NB4 (cell line): ENCODE measurements around the gene ZBTB8A.

Experiments used
- CTCF ChIP-seq: IDR thresholded peaks from one replicate; pipeline ENCODE4 v1.5.1; 2012; ENCODE audit warnings: low read depth, low read length
- MAX ChIP-seq: IDR thresholded peaks from 2 replicates; pipeline ENCODE4 v1.6.1; 2011; ENCODE audit warnings: low read depth, low read length
- MYC ChIP-seq: IDR thresholded peaks from 2 replicates; pipeline ENCODE4 v1.6.1; 2011; ENCODE audit warnings: low read depth, low read length
- POLR2A ChIP-seq: IDR thresholded peaks from 2 replicates; pipeline ENCODE4 v1.6.1; 2011; ENCODE audit warnings: mild to moderate bottlenecking; ENCODE audit not compliant: insufficient read length; ENCODE audit errors: extremely low read depth

DNA sequence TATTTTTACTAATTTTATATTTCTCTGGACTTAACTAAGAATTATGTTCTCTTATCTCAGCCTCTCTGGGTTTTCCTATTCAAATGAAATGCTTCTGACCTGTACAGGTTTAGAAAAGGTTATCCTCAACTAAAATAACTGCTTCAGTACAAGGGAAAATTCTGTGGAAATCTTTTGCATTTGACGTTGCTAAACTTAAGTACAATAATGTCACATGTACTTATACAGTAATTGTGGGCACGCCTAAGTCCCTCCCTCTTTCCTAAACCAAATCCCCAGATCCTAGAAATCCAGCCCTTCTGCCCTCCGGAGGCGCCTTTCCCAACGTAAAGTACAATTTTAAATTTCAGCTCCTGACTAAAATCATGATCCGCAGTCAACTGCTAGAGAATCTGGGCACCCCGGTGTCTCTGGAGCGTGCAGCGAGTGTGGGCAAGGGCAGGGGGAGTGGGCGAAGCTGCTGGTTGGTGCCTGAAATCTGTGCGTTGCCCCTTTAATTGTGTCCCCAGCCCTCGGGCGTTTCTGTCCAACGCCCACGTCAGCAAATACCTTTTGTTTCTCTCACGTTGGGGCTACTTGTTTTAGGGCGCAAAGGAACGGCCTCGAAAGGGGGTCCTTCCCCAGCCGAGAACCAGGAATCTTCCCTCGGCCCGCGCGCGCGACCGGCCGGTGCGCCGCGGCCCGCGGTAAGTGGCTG, at the start of gene ZBTB8A:
- TF ChIP-seq CTCF: no peak
- no peak for TF ChIP-seq MAX
- TF ChIP-seq POLR2A: no peak
- TF ChIP-seq MYC: no peak
